ENCODE data around the gene SRBD1.

The SRBD1 gene

GRCh38 chr2:45595721-45596435, 15.2 kb downstream of the SRBD1 start:
- DNase-seq = no peak

DNA sequence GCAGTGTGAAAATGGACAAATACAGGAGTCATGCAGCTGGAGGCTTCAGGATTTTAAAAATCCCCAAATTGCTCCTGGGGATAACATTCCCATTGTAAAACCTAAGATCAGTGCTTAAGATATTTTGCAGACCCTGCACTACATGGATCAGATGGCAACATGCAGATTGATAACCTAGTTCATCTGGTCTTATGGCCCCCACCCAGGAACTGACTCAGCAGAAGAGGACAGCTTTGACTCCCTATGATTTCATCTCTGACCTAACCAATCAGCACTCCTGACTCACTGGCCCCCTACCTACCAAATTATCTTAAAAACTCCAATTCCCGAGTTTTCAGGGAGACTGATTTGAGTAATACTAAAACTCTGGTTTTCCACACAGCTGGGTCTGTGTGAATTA, 20.0 kb downstream of the SRBD1 start:
- no peak for DNase-seq

- DNase-seq = no peak
Measured at GRCh38 chr2:45588158-45588829, 22.8 kb downstream of the SRBD1 start.

- no peak for DNase-seq
Measured at GRCh38 chr2:45586600-45586999, 24.5 kb downstream of the SRBD1 start.

GRCh38 chr2:45585267-45585861, 25.7 kb downstream of the SRBD1 start:
- no peak for DNase-seq

GRCh38 chr2:45583977-45584376, 27.1 kb downstream of the SRBD1 start:
- no peak for DNase-seq

DNA sequence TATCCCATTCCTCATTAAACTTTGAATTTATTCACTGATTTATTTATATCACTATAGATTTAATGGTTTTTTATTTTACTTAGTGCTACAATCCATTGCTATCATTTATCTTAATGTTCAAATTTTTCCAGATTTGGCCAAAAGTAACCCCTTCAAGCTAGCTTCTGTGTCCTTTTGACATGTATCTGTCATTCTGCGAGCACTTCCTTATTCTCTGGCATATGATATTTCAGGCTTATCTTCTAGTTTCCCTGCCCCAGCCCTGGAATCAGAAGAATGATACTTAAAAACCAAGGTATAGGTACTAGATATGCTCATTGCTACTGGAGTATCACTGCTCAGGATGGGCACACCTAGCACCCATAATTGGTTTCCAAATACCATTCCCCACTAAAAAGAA, 28.5 kb downstream of the SRBD1 start:
- no peak for DNase-seq

DNA sequence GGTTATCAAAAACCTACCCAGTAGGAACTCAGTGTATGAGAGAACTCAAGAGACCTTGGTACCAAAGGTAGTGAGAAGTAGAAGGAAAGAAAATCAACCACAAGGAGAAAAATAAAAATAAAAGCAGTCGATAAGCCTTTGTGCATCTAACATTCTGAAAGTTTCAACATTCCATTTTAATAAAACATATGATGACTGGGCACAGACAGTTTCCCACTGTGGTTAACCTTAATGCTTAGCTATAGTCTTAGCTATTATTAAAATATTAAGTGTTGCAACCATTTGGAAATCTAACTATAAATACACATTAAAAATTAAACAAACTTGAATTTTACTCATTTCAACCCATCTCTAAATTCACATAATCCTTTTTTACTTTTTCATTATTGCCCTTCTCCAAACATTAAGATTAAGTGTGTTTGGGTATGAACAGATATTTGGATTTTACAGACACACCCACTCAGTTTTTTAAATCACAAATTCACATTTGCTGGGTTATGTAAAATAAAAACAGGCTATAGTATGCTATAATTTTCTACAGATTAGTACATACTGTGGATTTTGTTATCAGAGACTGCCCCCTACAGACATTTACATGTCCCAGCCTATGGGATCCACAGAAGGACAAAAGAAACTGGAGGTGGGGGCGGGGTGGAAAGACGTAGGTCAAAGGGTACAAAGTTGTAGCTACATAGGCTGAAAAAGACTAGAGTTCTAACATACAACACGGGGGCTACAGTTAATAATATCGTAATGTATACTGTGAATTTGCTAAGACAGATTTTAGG, 32.8 kb downstream of the SRBD1 start:
- DNase-seq = no peak

DNA sequence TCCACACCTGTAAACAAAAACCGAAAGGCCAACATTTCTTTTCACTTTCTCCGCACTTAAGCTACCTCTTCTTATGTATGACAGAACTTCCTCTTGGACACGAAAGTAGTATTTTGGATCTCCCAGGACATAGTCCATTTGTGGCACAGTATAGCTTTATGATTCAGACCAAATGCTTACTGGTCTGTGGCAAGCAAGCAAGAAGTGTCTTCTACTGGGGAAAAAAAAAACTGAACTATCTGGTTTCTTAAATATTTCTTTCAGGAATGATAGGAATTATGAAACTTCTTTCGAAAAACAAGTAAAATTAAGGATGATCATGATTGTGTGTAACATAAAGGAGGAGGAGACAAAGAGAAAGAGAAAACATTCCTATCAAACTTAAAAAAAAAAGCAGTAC, 33.6 kb downstream of the SRBD1 start:
- DNase-seq = no peak

- no peak for DNase-seq
Measured at GRCh38 chr2:45575881-45576280, 35.2 kb downstream of the SRBD1 start.

DNA sequence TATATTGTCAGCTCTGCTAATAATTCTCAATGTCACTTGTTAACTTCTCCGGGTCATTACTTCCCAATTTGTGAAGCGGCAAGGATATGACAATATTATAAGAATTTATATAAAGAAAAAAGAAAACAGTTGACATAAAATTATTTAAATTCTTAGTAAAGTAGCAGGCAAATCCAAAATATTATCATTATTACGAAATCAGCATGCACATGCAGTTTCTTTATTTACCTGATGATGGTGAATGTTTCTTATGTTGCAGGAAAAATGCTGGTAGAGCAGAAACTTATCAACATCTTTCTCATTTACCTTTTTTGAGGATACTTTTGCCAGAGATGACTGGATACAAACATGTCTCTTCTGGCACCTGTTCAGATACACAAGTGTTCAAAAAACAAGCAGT, 38.1 kb downstream of the SRBD1 start:
- no peak for DNase-seq

GRCh38 chr2:45571940-45572339, 39.1 kb downstream of the SRBD1 start:
- no peak for DNase-seq

DNA sequence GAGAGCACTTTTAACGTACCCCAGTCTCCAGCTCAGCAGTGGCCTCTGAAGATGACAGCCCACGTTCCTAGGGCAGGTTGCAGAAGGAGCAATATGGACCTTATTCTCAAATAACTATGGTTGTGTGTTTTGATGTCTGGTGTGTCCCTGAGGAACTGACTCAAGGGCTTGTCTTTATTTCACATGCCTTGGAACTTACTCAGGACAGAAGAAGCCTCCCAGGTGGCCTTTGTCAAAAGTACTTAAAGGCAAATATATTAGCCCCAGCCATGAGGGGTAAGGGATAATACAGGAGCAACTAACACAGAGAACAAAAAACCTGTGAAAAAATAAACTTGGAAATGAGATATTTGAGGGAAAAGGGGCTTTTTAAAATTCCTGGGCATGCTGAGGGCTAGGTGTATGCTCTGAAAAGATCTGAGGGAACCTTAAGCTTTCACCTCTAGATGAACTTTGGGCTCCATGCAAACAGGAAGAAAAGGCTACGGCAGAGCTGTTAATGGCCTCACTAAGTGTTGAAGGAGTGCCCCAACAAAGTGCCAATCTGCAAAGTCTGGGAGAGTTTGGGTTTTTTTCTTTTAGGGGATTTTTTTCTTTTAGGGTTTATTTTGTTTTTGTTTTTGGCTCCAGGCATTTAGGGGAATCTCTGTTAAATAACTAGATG, 40.3 kb downstream of the SRBD1 start:
- no peak for DNase-seq

DNA sequence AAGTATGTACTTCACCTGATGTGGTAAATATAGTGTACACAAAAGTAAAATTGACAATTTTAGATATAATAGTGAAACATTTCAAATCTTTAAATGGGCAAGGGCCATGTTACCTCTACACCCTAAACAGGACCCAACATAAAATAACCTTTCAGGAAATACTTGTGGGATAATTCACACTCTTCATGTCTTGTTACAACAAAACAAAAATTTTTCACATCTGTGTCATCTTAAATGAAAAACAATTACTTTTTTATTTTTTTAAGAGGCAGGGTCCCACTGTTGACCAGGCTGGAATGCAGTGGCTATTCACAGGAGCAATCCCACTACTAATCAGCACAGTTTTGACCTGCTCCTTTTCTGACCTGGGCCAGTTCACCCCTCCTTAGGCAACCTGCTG, 42.1 kb downstream of the SRBD1 start:
- DNase-seq = no peak

GRCh38 chr2:45567974-45568789, 42.9 kb downstream of the SRBD1 start:
- DNase-seq = no peak

GRCh38 chr2:45567288-45567963, 43.6 kb downstream of the SRBD1 start:
- DNase-seq = no peak

DNA sequence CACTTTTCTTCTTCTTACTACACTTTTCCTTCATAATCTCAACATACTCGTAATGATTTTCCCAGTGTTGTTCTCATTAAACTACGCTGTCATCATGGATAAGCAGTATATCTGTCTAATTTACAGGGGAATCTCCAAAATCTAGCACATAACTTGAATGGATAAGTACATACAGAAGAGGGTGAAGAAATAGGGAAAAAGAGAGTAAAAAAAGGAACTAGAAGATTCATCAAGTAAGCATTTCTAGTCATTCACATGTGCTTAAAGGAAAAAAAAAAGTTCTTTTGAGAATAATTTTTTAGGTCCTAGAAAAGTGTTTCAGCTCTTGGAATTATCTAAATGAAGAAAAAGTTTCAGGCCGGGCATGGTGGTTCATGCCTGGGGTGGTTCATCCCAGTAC, 51.6 kb downstream of the SRBD1 start:
- no peak for DNase-seq

DNA sequence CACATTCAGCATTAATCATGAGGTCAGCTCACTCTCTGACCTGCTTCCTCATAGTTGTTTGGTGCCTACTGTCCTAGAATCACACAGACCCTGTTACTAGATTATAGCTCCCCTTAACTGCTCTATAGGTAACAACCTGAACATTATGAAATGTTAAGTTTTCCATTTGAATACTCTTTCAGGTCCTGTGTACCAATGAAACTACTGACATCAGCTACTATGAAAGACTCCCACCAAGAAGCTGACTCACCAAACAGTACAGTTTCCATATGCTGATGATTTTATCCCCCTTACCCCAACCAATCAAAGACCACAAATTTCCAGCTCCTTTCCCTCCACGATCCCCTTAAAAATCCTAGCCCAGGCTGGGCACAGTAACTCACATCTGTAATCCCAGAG, 56.3 kb downstream of the SRBD1 start:
- no peak for DNase-seq

DNA sequence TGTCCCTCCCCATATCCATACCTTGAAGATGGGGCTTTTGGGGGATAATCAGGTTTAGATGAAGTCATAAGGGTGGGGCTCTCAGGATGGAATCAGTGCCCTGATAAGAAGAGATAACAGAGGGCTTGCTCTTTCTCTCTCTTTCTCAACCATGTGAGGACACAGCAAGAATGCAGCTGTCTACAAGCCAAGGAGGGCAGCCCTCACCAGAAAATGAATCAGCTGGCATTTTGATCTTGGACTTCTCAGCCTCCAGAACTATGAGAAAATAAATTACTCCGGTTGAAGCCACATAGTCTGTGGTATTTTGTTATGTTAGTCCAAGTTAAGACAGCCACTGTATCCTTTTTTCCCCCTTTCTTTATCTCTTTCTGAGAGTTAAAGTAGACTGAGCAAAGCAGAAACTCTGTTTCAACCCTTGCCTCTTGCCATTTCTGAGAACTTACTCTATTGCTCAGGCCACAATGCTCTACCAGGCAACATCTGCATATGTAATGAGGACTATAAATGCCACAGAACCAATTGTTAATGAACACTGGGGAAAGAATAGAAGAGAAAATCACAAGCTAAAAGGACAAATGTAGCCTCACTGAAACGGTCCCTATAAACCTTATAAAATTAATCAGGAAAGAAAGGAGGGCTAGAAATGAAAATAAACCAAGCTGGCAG, 56.9 kb downstream of the SRBD1 start:
- DNase-seq = no peak

GRCh38 chr2:45551862-45552261, 59.2 kb downstream of the SRBD1 start:
- no peak for DNase-seq

DNA sequence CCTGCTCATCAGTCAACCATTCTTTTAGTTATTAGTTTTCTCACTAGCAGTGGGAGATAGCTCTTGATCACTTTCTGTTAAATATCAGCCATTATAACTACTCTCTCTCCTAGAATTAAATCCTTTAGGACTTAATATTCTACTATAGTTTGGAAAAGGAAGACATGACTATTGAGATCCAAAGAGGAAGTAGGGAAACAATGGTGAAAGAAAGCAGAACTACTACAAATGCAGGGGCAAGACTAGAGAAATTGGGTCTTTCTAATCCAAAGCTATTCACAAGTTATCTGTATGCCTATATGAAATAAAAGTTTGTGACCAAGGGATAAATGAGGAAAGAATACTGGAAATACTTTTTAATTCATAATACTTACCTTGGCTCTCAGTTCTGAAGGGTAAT, 65.1 kb downstream of the SRBD1 start:
- no peak for DNase-seq
